ENCODE results near the gene LOC101059915.

Gene LOC101059915

DNA sequence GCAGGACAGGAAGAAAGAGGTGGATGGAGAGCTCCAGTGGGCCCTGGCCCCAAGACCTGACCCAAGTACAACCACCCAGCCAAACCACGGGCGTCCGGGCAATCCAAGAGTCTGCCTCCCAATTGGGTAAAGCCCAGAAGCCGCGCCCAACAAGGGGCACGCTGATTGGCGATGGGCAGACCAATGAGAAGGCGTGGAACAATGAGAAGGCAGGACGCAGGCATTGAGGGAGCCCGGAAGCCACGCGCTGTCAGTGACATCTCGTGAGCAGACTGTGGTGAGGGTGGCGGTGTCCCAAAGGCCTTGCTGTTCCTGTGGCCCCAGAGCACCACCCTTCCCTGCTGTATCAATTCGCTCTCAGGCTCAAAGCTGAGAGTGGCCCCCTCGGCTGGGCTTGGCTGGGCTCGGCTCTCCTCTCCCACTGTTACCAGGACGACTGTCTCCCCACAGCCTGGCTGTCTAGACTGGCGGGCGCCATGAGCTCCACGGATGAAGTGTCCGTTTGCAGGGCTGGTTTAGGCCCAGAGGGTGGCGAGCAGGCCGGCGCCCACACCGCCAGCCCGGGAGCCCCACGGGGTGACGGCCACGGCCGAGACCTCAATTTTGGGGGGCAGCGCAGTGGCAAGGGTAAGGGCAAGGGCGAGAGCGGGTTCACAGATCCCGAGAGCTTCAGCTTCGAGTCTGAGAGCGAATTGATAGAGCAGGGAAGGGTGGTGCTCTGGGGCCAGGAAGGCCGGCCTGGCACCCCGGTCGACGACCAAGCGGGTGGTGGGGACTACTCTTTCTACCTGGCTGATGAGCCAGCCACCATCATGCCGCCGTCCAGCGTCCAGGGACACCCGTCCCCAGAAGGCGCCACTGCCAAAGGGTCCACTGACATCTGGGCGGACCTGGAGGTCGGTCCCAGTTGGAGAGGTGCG, at the start of gene LOC101059915:
TSS of gene LOC101059915 (plus strand) at position 219 of the 920 bp plus-strand sequence.
- H3K27ac Mint-ChIP-seq = no peak within 1 kb of the TSS
- H3K9me3 Mint-ChIP-seq = no peaks in the 10 kb centered on the region
- peaks cover 41% of the 10 kb centered on the region for H3K4me1 Mint-ChIP-seq
- ATAC-seq (no peak), DNase-seq (no peak)
- H3K4me3 Mint-ChIP-seq = no peak within 1 kb of the TSS
- peaks cover 7% of the 10 kb centered on the region for H3K27me3 Mint-ChIP-seq
- H3K36me3 Mint-ChIP-seq (ENCODE audit: low read depth) = no peaks in the 10 kb centered on the region

DNA sequence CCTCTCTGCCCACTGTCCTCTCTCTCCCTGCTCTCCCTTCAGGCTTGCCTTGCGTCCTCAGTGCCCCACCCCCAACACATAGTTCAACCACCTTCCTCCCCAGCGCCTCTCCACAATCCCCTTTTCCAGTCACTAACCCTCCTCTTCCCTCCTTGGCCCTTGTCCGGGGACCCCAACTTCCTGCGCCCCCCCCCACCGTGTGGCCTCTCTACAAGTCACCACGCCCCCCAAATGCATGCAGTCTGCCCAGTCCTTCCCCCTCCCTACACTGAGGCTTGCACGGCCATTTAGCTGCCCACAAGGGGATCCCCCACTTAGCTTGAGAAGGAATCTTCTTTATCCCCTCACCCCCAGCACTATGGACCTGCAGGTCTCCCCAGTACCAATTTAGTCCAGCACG, 49.6 kb upstream of the LOC101059915 start:
- peak overlapping the region; percentile 87 for H3K4me3 Mint-ChIP-seq
- peaks cover 78% of the 10 kb centered on the region for H3K4me1 Mint-ChIP-seq
- H3K27ac Mint-ChIP-seq = peak overlapping the region; percentile 94
- H3K36me3 Mint-ChIP-seq (ENCODE audit: low read depth) = peaks cover 39% of the 10 kb centered on the region
- no peaks in the 10 kb centered on the region for H3K9me3 Mint-ChIP-seq
- ATAC-seq (no peak), DNase-seq (peak; percentile 30)
- peaks cover 2% of the 10 kb centered on the region for H3K27me3 Mint-ChIP-seq

DNA sequence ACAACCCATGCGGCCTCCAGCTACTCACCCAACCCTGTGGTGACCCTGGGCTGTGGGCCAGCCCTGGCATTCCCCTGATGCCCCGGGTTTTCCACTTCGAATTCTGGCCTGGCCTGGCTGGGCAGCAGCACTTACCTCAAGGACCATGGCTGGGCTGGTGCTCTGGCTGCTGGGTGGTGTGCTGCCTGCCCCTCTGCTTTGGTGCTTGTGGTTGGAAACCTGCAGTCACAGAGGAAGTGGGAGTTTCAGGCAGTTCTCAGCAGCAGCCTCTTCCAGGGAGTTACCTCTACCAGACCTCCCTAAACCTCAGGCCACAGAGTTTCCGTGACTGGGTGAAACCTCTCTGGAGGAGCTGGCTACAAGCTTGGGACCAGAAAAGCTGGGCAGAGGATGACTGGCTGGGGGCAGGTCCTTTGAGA, 49.0 kb upstream of the LOC101059915 start, which contains the start of gene CXCR3:
TSS of gene CXCR3 (minus strand) at position 209 of the 419 bp plus-strand sequence. CDS start at position 147, 62 bp downstream.
- DNase-seq (peak; percentile 73), ATAC-seq (peak; percentile 69)
- peaks cover 82% of the 10 kb centered on the region for H3K4me1 Mint-ChIP-seq
- H3K4me3 Mint-ChIP-seq = peak within 1 kb of the TSS; percentile 87
- peak within 1 kb of the TSS; percentile 94 for H3K27ac Mint-ChIP-seq
- H3K36me3 Mint-ChIP-seq (ENCODE audit: low read depth) = peaks cover 36% of the 10 kb centered on the region
- peaks cover 2% of the 10 kb centered on the region for H3K27me3 Mint-ChIP-seq
- H3K9me3 Mint-ChIP-seq = no peaks in the 10 kb centered on the region

DNA sequence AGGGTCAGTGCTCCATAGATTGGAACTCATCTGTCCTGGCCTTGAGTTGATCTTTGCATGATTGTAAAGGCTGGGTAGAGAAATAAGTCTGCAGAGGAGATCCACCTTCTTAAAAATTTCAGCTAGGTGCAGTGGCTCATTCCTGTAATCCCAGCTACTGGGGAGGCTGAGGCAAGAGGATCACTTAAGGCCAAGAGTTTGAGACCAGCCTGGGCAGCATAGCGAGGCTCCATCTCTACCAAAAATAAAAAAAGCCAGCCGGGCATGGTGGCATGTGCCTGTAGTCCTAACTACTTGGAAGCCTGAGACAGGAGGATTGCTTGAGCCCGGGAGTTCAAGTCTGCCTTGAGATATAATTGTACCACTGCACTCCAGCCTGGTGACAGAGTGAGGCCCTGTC, 48.6 kb upstream of the LOC101059915 start:
- H3K27ac Mint-ChIP-seq = peak overlapping the region; percentile 94
- peak overlapping the region; percentile 87 for H3K4me3 Mint-ChIP-seq
- DNase-seq = no peak
- H3K36me3 Mint-ChIP-seq (ENCODE audit: low read depth) = peaks cover 31% of the 10 kb centered on the region
- H3K4me1 Mint-ChIP-seq = peaks cover 85% of the 10 kb centered on the region
- no peak for ATAC-seq
- peaks cover 2% of the 10 kb centered on the region for H3K27me3 Mint-ChIP-seq
- no peaks in the 10 kb centered on the region for H3K9me3 Mint-ChIP-seq

DNA sequence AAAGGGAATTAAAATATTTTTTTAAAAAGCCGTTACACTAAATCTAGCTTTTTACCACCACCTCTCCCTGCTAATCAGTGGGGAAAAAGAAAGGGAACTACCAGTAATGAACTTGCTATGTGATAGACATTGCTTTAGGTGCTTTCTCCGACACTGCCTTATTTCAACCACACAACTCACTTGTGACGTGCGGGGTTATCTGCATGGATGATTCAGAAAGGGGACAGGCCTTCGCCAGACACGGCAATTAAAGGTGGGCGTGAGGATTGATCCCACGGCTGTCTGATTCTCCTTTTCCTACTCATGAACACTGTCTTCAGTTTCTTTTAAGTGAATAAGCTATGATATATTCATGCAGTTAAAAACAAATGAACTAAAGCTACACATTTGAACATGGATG, 48.2 kb upstream of the LOC101059915 start:
- ATAC-seq (peak; percentile 50), DNase-seq (peak; percentile 67)
- H3K4me1 Mint-ChIP-seq = peaks cover 88% of the 10 kb centered on the region
- H3K9me3 Mint-ChIP-seq = no peaks in the 10 kb centered on the region
- H3K4me3 Mint-ChIP-seq = peak overlapping the region; percentile 87
- H3K27me3 Mint-ChIP-seq = peaks cover 2% of the 10 kb centered on the region
- H3K27ac Mint-ChIP-seq = peak overlapping the region; percentile 94
- peaks cover 31% of the 10 kb centered on the region for H3K36me3 Mint-ChIP-seq (ENCODE audit: low read depth)

DNA sequence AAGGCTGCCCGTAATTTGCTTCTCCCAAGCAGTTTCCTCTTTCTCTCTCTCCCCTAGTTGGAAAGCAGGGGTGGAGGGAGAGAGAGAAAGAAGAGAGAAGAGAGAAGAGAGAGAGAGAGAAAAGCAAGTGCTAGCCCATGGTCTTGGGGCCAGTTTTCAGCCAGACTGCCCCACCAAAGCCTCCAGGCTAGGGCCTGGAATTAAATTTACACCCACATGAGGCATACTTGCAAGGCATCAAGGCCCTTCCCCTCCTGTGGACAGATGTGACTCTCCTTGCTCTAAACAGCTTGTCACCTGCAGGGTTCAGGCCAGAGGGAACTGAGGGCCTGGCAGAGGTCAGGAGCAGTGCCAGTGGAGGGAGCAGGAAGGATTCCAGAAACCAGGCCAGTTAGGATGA, 47.4 kb upstream of the LOC101059915 start:
- H3K4me1 Mint-ChIP-seq = peaks cover 89% of the 10 kb centered on the region
- peak overlapping the region; percentile 94 for H3K27ac Mint-ChIP-seq
- peaks cover 26% of the 10 kb centered on the region for H3K36me3 Mint-ChIP-seq (ENCODE audit: low read depth)
- no peaks in the 10 kb centered on the region for H3K9me3 Mint-ChIP-seq
- DNase-seq (no peak), ATAC-seq (no peak)
- H3K27me3 Mint-ChIP-seq = peaks cover 2% of the 10 kb centered on the region
- H3K4me3 Mint-ChIP-seq = no peak overlapping the region

DNA sequence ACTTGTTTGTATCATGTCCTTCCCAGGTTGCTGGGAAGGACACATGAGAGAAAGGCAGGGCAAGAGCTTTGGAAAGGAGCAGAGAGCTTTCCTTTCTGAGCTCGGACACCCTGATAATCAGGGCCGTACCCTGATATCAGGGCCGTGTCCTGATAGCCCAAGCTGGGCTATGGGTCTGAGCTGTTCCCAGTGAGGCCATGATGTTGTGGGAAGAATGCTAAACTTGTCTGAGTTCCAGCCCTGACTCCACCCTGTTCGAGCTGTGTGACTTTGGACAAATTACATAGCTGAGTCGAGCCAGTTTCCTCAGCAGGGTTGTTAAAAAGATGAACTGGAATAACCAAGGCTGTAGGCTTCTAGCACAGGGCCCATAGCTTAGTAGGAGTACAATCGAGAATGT, 45.7 kb upstream of the LOC101059915 start:
- Mint-ChIP-seq H3K27me3 (peaks cover 2% of the 10 kb centered on the region), H3K4me1 (peaks cover 80% of the 10 kb centered on the region), H3K36me3 (ENCODE audit: low read depth) (peaks cover 12% of the 10 kb centered on the region), H3K4me3 (no peak overlapping the region), H3K27ac (peak overlapping the region; percentile 94), H3K9me3 (no peaks in the 10 kb centered on the region)
- DNase-seq = no peak
- no peak for ATAC-seq

DNA sequence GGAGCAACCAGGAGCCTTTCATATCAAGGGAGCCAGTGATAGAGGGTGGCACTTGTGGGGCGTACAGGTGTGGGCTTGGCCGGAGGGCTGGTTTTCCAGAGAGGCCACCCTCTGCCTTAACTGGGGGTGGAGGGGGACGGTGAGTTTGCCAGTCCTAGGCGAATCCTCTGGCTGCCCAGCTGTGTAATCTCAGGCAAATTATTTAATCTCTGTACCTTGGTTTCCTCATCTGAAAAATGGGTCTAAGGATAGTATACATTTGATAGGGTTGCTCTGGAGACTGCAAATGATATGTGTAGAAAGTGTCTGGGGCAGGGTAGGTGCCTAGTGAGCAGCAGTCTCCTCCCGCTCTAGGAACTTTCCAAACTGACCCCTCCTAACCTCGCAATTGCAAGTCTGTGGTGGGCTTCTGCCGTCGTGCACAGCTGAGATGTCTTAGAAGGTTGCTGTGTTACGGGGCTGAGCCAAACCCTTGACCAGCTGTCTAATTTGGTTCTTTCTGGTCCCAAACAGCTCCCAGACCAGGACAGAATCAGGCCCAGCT, 45.2 kb upstream of the LOC101059915 start:
- no peaks in the 10 kb centered on the region for H3K9me3 Mint-ChIP-seq
- ATAC-seq (no peak), DNase-seq (no peak)
- H3K4me3 Mint-ChIP-seq = peak overlapping the region; percentile 11
- peaks cover 2% of the 10 kb centered on the region for H3K27me3 Mint-ChIP-seq
- H3K27ac Mint-ChIP-seq = peak overlapping the region; percentile 94
- H3K36me3 Mint-ChIP-seq (ENCODE audit: low read depth) = peaks cover 8% of the 10 kb centered on the region
- H3K4me1 Mint-ChIP-seq = peaks cover 75% of the 10 kb centered on the region

DNA sequence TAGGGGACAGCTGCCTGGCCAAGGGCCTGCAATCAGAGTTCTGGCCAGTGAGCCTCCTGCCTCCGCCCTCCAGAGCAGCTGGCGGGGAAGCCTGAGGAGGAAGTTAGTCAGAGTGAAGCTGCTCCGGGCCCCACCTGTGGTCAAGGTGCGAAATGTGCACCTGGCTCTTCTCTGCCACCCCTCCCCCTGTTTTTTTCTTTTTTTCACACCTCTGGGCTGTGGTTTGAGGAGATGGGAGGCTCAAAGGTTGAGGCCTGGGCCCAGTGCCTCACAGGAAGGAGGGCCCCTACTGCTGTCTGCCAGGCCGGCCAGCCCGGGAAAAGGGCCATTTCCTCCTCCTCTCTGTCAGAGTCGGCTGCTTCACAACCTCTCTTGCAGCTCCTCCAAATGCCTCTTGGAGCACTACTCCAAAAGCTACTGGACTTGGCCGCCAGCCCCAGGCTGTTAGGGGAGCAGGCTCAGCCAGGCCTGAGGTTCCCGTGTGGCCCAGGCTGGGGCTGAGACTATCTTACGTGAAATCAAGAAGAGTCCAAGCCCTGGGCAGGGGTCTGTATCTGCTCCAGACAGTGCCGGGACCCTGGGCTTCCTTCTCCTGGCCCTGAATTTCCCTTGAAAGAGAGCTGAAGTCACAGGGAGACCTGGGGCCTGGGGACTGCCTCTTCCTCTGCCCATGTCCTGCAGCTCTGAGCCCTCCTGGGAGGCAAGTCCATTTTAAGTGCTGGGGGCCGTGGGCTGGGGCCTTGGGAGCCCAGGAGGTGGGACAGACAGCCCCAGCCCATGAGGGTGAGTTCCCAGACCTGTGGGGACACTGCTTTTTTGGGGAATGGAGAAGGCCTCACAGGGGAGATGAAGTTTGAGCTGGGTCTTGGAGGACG, 44.5 kb upstream of the LOC101059915 start:
- ATAC-seq (peak; percentile 37), DNase-seq (peak; percentile 68)
- Mint-ChIP-seq H3K27ac (peak overlapping the region; percentile 94), H3K4me1 (peaks cover 70% of the 10 kb centered on the region), H3K36me3 (ENCODE audit: low read depth) (peaks cover 3% of the 10 kb centered on the region), H3K27me3 (peaks cover 2% of the 10 kb centered on the region), H3K4me3 (peak overlapping the region; percentile 74), H3K9me3 (no peaks in the 10 kb centered on the region)

DNA sequence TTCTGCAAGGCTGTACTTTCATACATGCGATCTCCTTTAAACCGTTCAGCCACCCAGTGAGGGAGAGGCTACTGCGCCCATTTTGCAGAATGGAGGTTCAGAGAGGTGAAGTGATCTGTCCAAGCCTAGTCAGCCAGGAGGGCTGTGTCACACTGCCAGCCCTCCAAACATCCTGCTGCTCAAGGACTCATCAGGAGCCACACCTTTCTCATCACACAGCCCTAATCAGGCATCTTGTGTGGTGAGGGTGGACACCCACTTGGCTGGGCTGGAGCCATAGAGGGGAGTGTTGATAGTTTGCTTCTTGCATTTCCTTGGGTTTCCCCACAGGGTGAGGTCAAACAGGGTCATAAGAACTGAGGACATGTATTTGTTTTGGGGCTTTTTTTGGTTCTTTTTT, 43.6 kb upstream of the LOC101059915 start:
- Mint-ChIP-seq H3K4me1 (peaks cover 63% of the 10 kb centered on the region), H3K9me3 (no peaks in the 10 kb centered on the region), H3K4me3 (peak overlapping the region; percentile 74), H3K27me3 (no peaks in the 10 kb centered on the region), H3K27ac (peak overlapping the region; percentile 94), H3K36me3 (ENCODE audit: low read depth) (peaks cover 3% of the 10 kb centered on the region)
- DNase-seq = no peak
- peak; percentile 52 for ATAC-seq

DNA sequence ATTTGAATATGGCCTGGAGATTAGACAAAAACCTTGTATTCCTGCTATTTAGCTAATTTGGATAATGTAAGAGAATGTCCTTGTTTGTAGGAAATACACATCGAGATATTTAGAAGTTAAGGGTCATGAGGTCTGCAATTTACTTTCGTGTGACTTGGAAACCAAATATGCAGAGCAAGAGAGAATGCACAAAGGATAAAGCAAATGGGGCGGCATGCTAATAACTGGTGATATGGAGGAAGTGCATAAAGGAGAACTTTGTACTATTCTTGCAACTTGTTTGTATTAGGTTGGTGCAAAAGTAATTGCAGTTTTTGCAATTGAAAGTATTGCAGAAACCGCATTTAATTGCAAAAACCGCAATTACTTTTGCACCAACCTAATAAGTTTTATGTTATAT, 41.9 kb upstream of the LOC101059915 start:
- Mint-ChIP-seq H3K27ac (no peak overlapping the region), H3K4me1 (peaks cover 57% of the 10 kb centered on the region), H3K9me3 (no peaks in the 10 kb centered on the region), H3K27me3 (no peaks in the 10 kb centered on the region), H3K36me3 (ENCODE audit: low read depth) (peaks cover 2% of the 10 kb centered on the region), H3K4me3 (no peak overlapping the region)
- ATAC-seq = no peak
- DNase-seq = no peak

DNA sequence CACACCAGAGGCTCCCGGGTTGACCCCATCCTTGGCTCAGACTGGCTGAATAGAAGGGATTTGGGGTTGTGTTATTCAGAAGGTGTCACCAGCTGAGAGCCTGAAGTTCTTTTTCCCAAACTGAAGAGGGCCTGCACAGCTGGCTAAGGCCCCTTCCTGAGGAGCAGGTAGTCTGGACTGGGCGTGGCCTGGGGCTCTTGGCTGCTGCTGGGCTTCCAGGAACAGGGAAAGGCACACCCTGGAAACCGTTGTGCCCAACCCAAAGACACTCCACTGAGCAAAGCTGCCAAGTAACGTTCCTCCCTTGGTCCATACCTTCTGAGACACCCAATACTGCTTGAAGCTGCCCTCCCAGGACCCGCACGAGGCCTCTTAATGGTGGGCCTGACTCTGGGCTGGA, 40.8 kb upstream of the LOC101059915 start:
- Mint-ChIP-seq H3K36me3 (ENCODE audit: low read depth) (peaks cover 2% of the 10 kb centered on the region), H3K4me1 (peaks cover 46% of the 10 kb centered on the region), H3K4me3 (no peak overlapping the region), H3K9me3 (no peaks in the 10 kb centered on the region), H3K27ac (no peak overlapping the region), H3K27me3 (no peaks in the 10 kb centered on the region)
- ATAC-seq (no peak), DNase-seq (no peak)

DNA sequence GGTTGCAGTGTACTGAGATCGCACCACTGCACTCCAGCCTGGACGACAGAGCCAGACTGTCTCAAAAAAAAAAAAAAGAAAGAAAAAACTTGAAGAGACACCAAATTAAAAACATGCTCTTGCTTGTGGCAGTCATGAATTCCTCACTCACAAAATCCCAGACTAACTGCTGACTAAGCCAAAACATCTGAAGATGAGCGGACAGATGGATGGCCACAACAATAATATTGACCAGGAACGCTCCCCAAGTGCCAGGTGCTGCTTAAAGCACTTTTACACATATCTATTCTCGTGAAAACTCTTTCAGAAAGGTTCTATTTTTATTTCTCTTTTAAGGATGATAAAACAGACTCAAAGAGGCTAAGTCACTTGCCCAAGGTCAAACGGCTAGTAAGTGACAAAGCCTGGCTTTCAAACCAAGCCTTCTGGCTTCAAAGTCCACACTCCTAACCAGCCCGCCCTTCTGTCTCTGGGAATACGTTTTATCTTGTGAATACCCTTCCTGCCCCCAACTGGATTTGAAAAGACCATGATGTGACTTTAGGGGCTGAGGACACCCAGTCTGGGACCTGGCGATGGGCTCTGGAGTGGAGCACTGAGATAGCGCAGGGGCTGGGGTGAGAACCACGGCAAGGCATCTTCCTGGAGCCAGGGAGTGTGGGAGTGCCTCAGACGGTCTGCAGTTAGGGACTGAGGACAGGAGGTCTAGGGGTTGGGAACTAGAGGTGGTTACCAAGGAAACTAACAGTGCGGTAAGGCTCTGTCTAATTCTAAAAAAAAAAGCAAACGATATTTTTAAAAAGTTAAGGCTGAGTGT, 39.5 kb upstream of the LOC101059915 start:
- ATAC-seq (no peak), DNase-seq (no peak)
- no peak overlapping the region for H3K4me3 Mint-ChIP-seq
- no peak overlapping the region for H3K27ac Mint-ChIP-seq
- no peaks in the 10 kb centered on the region for H3K9me3 Mint-ChIP-seq
- H3K27me3 Mint-ChIP-seq = no peaks in the 10 kb centered on the region
- peaks cover 34% of the 10 kb centered on the region for H3K4me1 Mint-ChIP-seq
- no peaks in the 10 kb centered on the region for H3K36me3 Mint-ChIP-seq (ENCODE audit: low read depth)

DNA sequence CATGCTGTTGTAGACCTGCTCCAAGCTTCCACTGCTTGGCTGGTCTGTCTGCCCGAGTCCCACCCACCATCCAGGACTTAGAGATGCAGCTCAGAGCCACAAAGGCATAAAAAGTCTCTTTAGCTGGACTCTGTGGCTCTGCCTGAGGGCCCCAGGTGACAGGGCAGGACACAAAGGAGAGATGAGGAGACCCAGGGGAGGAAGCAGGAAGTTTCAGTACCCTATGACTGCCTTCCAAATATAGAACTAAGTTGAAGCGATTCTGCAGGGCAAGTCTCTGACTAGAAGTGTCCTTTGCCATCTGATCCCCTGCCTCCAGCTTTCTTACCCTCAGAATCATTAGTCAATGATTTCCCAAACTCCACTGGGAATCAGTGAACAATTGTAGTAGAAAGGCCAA, 37.9 kb upstream of the LOC101059915 start:
- Mint-ChIP-seq H3K27me3 (no peaks in the 10 kb centered on the region), H3K9me3 (no peaks in the 10 kb centered on the region), H3K4me3 (no peak overlapping the region), H3K4me1 (peaks cover 23% of the 10 kb centered on the region), H3K36me3 (ENCODE audit: low read depth) (no peaks in the 10 kb centered on the region), H3K27ac (no peak overlapping the region)
- DNase-seq (no peak), ATAC-seq (no peak)

Data from activated naive CD8-positive, alpha-beta T cell treated with anti-CD3 and anti-CD28 coated beads, Interleukin-2, amount 50 U/mL, for 24 hours (primary cell).